Activated naive CD4-positive, alpha-beta T cell treated with anti-CD3 and anti-CD28 coated beads for 36 hours (primary cell): ENCODE measurements around the gene HOXC6. TPM values are rescaled to one million over a fixed set of nuclear protein-coding genes. Genes with fewer than 3 reads are reported as not detected.

ENCODE experiments used
- CTCF ChIA-PET: fragments of 350-600 bp; sonication (Branson Sonifier 250); formaldehyde crosslinking; loops from one replicate; lab custom pipeline; 2021; ENCODE audit warnings: antibody characterized with exemption; lab: Charles Lee
- DNase-seq: peaks from one replicate; pipeline ENCODE4 v3.0.0-alpha.2; 2020
- H3K27ac Mint-ChIP-seq: one replicate; pipeline ENCODE4 v1.8.0; 2021; ENCODE audit warnings: mild to moderate bottlenecking, mixed read lengths
- H3K27me3 Mint-ChIP-seq: one replicate; pipeline ENCODE4 v1.8.0; 2021; ENCODE audit warnings: low read depth, mixed read lengths
- H3K36me3 Mint-ChIP-seq: one replicate; pipeline ENCODE4 v1.8.0; 2021; ENCODE audit warnings: low read depth, mixed read lengths
- H3K4me1 Mint-ChIP-seq: one replicate; pipeline ENCODE4 v1.8.0; 2021; ENCODE audit warnings: low read depth, mixed read lengths
- H3K4me3 Mint-ChIP-seq: one replicate; pipeline ENCODE4 v1.8.0; 2021; ENCODE audit warnings: mild to moderate bottlenecking, moderate library complexity, mixed read lengths
- H3K9me3 Mint-ChIP-seq: one replicate; pipeline ENCODE4 v1.8.0; 2021; ENCODE audit warnings: mixed read lengths
- intact Hi-C: fragments of 100-400 bp; cut with micrococcal nuclease; formaldehyde crosslinking; loops from one replicate; pipeline ENCODE4 v1.15.1; 2023
- total RNA-seq, 2 experiments: library from RNA; stranded (reverse); gene quantifications; one replicate each; pipeline ENCODE4 v1.2.3, GENCODE V29; 2021

Gene HOXC6
- total RNA-seq, 2 experiments from 2014 or later, result not detected

DNA sequence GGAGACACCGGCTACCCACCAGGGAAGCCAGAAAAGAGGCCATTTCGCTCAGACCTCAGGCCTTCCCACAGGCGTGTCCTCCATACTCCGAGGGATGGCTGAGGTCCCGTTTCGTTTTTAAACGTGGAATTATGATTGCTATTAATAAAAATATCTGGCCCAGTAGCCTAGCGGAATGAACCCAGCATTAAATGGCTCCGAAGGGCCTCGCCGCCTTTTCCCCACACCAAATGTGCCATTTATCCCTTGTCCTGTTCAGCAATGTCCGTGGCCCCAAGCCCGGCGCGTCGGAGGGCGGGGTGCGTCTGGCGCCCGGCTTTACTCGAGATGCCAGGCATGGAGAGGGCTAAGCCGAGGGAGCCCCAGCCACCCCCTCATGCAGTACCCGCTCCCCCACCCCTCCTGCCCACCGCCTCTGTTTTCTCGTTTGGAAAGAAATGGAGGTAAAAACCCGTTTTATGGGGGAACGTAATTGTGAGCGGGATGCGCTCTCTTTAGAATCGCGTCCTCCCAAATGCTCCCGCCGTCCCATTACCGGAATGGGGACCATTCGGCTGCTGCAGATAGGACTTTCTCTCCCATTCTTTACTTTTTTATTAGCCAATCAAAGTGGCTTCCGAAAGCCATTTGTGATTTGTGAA, 13.7 kb upstream of the HOXC6 start:
- CTCF ChIA-PET, result no interaction called here
- H3K27me3 Mint-ChIP-seq, result peaks cover 75% of the 10 kb centered on the region
- DNase-seq, result no peak
- H3K9me3 Mint-ChIP-seq, result no peaks in the 10 kb centered on the region
- H3K4me1 Mint-ChIP-seq, result peaks cover 28% of the 10 kb centered on the region
- intact Hi-C loops, result loop anchor here (5.0 kb wide), 1 partner anchor 353 kb away; no protein-coding TSS in a partner anchor
- H3K27ac Mint-ChIP-seq, result no peak overlapping the region
- H3K4me3 Mint-ChIP-seq, result no peak overlapping the region
- H3K36me3 Mint-ChIP-seq, result no peaks in the 10 kb centered on the region

GRCh38 chr12:54015018-54015931, 13.0 kb upstream of the HOXC6 start:
- DNase-seq, result no peak
- H3K4me3 Mint-ChIP-seq, result no peak overlapping the region
- H3K27me3 Mint-ChIP-seq, result peaks cover 75% of the 10 kb centered on the region
- CTCF ChIA-PET, result interaction anchor here (0.8 to 1.5 kb wide), 2 partner anchors 17 to 186 kb away, joined by 3 to 9 read pairs; partner anchors contain the start of gene HOXC5
- H3K36me3 Mint-ChIP-seq, result no peaks in the 10 kb centered on the region
- H3K27ac Mint-ChIP-seq, result no peak overlapping the region
- intact Hi-C loops, result loop anchor here (5.0 kb wide), 1 partner anchor 352 kb away; no protein-coding TSS in a partner anchor
- no peaks in the 10 kb centered on the region for H3K9me3 Mint-ChIP-seq
- H3K4me1 Mint-ChIP-seq, result peaks cover 28% of the 10 kb centered on the region

DNA sequence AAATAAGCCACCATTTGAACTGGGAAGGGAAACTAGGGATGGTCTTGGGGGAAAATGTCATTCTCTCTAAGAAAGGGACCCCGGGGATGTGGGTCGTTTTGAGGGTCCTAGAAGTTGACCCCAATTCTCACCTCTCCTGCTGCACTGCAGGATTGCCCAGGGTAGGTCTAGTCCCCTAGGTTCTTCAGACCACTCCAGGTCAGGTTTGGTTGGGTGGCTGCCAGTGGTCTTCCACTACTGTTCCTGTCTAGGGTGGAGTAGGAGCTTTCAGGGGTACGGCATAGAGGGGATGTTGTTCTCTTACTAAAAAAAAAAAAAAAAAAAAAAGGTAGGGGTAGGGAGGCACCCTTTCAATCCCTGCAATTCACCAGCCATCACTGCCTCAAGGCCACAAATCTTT, 12.2 kb upstream of the HOXC6 start:
- intact Hi-C loops, result loop anchor here (5.0 kb wide), 1 partner anchor 351 kb away; no protein-coding TSS in a partner anchor
- no peak for DNase-seq
- Mint-ChIP-seq H3K27ac (no peak overlapping the region), H3K27me3 (peaks cover 76% of the 10 kb centered on the region), H3K9me3 (no peaks in the 10 kb centered on the region), H3K4me1 (peaks cover 27% of the 10 kb centered on the region), H3K36me3 (no peaks in the 10 kb centered on the region), H3K4me3 (no peak overlapping the region)
- CTCF ChIA-PET, result interaction anchor here (0.6 to 2.4 kb wide), 6 partner anchors 11 to 199 kb away, joined by 3 to 12 read pairs (median 5); partner anchors contain the start of gene HOXC5

GRCh38 chr12:54016478-54016964, 11.7 kb upstream of the HOXC6 start:
- CTCF ChIA-PET, result interaction anchor here (0.6 to 2.4 kb wide), 6 partner anchors 11 to 199 kb away, joined by 3 to 12 read pairs (median 5); partner anchors contain the start of gene HOXC5
- H3K36me3 Mint-ChIP-seq, result no peaks in the 10 kb centered on the region
- DNase-seq, result no peak
- no peak overlapping the region for H3K27ac Mint-ChIP-seq
- peaks cover 75% of the 10 kb centered on the region for H3K27me3 Mint-ChIP-seq
- intact Hi-C loops, result loop anchor here (5.0 kb wide), 1 partner anchor 351 kb away; no protein-coding TSS in a partner anchor
- no peaks in the 10 kb centered on the region for H3K9me3 Mint-ChIP-seq
- no peak overlapping the region for H3K4me3 Mint-ChIP-seq
- H3K4me1 Mint-ChIP-seq, result peaks cover 24% of the 10 kb centered on the region

GRCh38 chr12:54017027-54017788, 11.0 kb upstream of the HOXC6 start:
- Mint-ChIP-seq H3K36me3 (no peaks in the 10 kb centered on the region), H3K27me3 (peaks cover 77% of the 10 kb centered on the region), H3K4me1 (peaks cover 26% of the 10 kb centered on the region), H3K4me3 (peak overlapping the region; percentile 76), H3K9me3 (no peaks in the 10 kb centered on the region), H3K27ac (no peak overlapping the region)
- CTCF ChIA-PET, result interaction anchor here (0.6 to 2.4 kb wide), 13 partner anchors 8 to 198 kb away, joined by 3 to 12 read pairs (median 4); partner anchors contain the start of genes HOXC10, HOXC5 and HOXC8
- intact Hi-C loops, result loop anchor here (1.0 to 5.0 kb wide), 2 partner anchors 8 to 350 kb away; no protein-coding TSS in a partner anchor
- peak; percentile 19 for DNase-seq

GRCh38 chr12:54017878-54018467, 10.3 kb upstream of the HOXC6 start:
- H3K9me3 Mint-ChIP-seq, result no peaks in the 10 kb centered on the region
- peak; percentile 79 for DNase-seq
- CTCF ChIA-PET, result interaction anchor here (0.7 to 2.4 kb wide), 10 partner anchors 9 to 197 kb away, joined by 3 to 12 read pairs (median 4); partner anchors contain the start of genes HOXC10, HOXC5 and HOXC8
- H3K27ac Mint-ChIP-seq, result no peak overlapping the region
- H3K27me3 Mint-ChIP-seq, result peaks cover 78% of the 10 kb centered on the region
- H3K4me1 Mint-ChIP-seq, result peaks cover 26% of the 10 kb centered on the region
- H3K4me3 Mint-ChIP-seq, result peak overlapping the region; percentile 76
- H3K36me3 Mint-ChIP-seq, result no peaks in the 10 kb centered on the region
- intact Hi-C loops, result loop anchor here (1.0 to 5.0 kb wide), 2 partner anchors 9 to 349 kb away; no protein-coding TSS in a partner anchor

- intact Hi-C loops, result loop anchor here (5.0 kb wide), 1 partner anchor 349 kb away; no protein-coding TSS in a partner anchor
- no peak overlapping the region for H3K27ac Mint-ChIP-seq
- H3K4me3 Mint-ChIP-seq, result peak overlapping the region; percentile 76
- no peaks in the 10 kb centered on the region for H3K9me3 Mint-ChIP-seq
- H3K27me3 Mint-ChIP-seq, result peaks cover 78% of the 10 kb centered on the region
- DNase-seq, result no peak
- CTCF ChIA-PET, result interaction anchor here (1.2 kb wide), 1 partner anchor 14 kb away, joined by 6 read pairs; the partner anchor contains the start of gene HOXC5
- no peaks in the 10 kb centered on the region for H3K36me3 Mint-ChIP-seq
- H3K4me1 Mint-ChIP-seq, result peaks cover 26% of the 10 kb centered on the region
These were observed 9.7 kb upstream of the HOXC6 start for GRCh38 chr12:54018468-54018984.

DNA sequence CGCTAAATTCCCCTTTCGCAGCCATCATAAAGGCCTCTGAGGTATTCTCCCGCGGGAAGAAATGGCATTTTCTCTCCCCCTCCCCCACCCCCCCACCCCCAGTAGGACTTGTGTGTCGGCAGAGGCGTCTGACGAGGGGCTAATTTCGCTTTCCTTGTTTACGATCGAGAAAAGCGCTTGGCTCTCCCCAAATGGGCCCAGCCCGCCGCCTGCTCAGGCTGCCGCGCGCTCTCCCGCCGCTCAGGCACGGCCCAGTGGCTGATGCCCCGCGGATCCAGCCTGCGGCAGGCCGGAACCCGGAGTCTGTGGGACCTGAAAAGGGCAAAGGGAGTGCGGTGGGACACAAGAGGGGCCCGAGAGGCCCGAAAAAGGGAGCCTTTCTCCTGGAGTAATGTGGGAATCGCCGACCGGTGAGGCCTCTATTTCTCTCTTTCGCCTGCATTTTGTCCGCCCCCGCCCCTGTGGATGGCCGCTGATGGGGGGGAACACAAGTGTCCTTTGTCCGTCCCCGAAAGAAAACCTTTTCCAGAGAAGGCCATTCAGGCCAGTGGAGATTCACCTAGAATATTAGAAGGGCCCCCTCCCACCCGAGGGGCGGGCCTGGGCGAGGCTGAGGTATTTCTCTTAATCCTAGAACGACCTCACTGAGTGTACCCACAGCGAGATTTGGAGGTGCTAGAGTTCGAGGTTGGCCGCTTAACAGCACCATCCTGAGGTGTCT, 9.0 kb upstream of the HOXC6 start:
- Mint-ChIP-seq H3K27me3 (peaks cover 79% of the 10 kb centered on the region), H3K4me3 (no peak overlapping the region)
- CTCF ChIA-PET, result interaction anchor here (0.6 kb wide), 1 partner anchor 13 kb away, joined by 4 read pairs; no protein-coding TSS in a partner anchor

DNA sequence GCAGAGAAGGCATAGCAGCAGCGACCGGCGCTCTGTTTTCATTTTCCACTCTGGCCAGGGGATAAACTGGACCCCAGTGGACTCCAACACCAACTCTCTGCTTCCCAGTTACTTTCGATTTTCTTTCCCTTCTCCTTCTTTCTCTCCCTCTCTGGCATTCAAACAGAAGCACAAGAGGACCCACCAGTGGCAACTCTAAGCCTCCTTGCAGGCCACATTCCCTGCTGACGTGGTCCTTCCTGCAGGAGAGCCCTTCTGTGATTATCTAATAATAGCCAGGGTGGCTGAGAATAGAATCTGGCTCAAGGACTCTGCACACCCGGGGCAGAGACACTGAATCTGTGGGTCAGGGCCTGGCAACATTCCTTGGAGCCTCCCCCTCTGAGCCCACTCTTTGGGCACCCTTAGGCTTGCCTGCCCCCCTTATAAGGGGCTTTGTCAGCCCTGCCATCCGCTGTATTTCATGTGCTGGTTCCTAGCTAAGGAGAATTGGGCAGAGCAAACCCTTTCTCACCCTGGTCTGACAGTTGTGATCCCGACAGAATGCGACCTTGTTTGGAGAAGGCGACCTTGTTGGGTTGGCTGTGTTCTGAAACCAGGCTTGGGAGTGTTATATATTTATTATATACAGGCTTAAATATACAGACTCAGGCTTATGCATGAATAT, 8.2 kb upstream of the HOXC6 start:
- intact Hi-C loops, result loop anchor here (5.0 kb wide), 1 partner anchor 347 kb away; no protein-coding TSS in a partner anchor
- CTCF ChIA-PET, result interaction anchor here (0.6 kb wide), 1 partner anchor 12 kb away, joined by 4 read pairs; no protein-coding TSS in a partner anchor
- Mint-ChIP-seq H3K27ac (peak overlapping the region; percentile 50), H3K4me3 (no peak overlapping the region), H3K36me3 (no peaks in the 10 kb centered on the region), H3K9me3 (no peaks in the 10 kb centered on the region), H3K27me3 (peaks cover 75% of the 10 kb centered on the region), H3K4me1 (peaks cover 21% of the 10 kb centered on the region)
- DNase-seq, result no peak

More for the DNA sequence above, 9.0 kb upstream of the HOXC6 start:
- Mint-ChIP-seq H3K4me1 (peaks cover 26% of the 10 kb centered on the region), H3K27ac (no peak overlapping the region), H3K9me3 (no peaks in the 10 kb centered on the region), H3K36me3 (no peaks in the 10 kb centered on the region)
- intact Hi-C loops, result loop anchor here (5.0 kb wide), 1 partner anchor 348 kb away; no protein-coding TSS in a partner anchor
- no peak for DNase-seq
